ENCODE data around the gene NPBWR2.

- no peak for TF ChIP-seq CTCF (conservative IDR thresholded peaks at IDR 0.05 in 1 of 2, IDR thresholded peaks at IDR 0.05 in 1 of 2; ENCODE audit: low read depth in 1 of 2, low read length in 2 of 2)
- TF ChIP-seq EZH2 (IDR thresholded peaks at IDR 0.05; ENCODE audit: low read length, missing control alignments): no peak
These were observed 21.9 kb upstream of the NPBWR2 start for GRCh38 chr20:64129146-64129782.
